HG03196 (cell line): Measurements from ENCODE around the gene DOCK9.
"Not testable (repeated sequence)": the region's sequence is repeated elsewhere in the genome, so short reads cannot be mapped to it uniquely, and the experiment has no call there.

Experiments used
- ATAC-seq: cut with Tn5 transposase; IDR thresholded peaks from one replicate; pipeline ENCODE4 v1.9.1; 2021; ENCODE audit not compliant: unreplicated experiment

The DOCK9 gene

DNA sequence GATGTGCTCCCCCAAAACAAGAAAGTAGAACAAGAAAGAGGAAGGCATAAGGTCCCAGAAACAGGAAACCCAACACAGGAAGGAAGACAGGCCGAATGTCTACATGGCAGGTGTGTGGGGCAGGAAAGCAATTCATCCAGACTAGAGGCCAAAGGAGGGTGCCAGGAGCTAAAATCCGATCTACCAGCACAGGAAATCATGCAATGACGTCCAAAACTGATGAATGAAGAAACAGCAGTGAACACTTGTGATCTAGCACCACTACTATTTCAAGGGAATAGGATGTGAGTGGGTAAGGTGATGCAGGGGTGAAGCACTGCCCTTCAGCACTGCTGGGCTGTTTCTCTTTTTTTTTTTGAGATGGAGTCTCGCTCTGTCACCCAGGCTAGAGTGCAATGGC is 59.1 kb downstream of the DOCK9 start:
- no peak for ATAC-seq

DNA sequence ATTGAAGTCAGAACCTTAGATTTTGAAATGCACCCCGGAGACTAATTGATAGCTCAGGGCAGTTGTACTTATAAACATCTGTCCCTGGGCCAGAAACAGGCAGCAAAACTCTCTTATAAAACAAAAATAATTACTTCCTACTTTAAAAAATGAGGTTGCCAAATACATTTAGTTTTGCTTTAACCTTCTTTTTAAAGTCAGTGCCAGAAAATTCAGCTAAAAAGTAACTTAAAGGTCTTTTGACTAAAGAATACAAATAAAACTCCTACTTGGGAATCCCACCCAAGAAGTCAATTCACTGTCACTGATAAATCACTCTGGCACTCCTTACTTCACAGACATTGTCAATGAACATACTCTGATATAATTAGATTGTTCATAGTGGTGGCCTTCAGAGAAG is 60.7 kb downstream of the DOCK9 start:
- ATAC-seq: no peak

DNA sequence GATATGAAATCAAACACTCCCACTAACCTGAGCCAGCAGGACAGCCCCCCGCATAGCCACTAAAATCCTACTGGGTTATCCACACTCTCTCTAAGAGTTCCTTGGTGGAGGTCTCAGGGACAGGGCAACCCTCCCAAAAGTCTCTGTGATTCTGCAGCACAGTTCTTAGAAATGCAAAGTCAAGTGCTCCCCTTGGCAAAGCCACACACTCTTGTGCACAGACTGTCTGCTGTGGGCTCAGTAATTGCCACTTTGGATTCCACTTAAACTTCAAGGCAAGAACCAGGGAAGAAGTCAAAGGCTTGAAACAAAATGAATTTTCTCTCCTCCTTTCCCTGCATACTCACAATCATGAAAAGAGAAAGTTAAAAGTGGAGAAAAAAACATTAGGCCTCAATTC is 61.5 kb downstream of the DOCK9 start:
- ATAC-seq: no peak

DNA sequence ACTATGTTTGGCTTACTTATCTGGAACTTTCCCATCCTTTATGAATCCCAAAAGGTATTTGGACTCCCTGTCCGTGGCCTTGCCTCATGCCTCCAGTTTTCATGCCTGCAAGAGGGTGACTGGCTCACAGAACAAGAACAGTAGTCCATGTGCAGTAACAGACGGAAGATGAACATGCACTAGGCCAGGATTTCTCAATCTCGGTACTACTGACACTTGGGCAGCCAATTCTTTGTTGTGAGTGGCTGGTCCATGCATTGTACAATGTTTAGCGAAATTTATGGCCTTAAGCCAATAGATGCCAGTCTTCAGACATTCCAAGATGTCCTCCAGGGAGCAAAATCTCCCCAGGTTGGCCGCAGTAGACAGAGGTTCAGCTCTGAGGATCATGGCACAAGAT is 61.9 kb downstream of the DOCK9 start:
- no peak for ATAC-seq

DNA sequence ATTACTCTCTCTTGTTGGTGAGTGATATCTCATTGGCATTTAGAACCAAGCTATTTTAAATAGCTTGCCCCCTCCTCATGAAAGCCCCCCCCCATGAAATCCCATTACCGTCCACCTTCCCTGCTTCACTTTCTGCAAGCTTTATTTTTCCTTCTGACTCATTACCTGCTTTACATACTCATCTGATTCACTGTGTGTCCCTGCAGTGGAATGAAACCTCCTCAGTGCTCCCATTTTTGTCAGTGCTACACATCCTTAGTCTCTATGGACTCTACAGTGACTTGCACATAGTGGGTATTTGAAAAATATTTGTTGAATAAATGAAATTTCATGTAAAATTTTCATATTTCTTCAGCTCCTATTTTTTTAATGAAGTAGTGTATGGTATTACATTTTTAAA is 62.3 kb downstream of the DOCK9 start:
- no peak for ATAC-seq

DNA sequence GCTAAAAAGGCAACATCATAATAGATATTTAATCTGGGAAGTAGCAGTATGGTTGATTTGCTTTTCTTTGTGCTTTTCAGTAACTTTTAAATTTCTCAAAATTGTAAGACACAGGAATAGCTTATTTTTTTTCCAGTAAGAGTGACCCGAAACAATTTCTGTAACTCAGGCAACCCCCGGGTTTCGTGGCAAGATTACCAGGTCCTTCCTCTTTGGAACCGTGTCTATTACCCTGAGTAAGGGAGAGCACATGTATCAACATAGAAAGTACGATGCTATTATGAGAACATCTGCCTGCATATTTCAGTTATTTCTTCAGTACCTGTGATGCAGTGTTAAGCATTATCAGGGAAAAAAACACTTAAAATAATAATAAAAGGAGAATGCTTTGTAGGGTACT is 64.1 kb downstream of the DOCK9 start:
- no peak for ATAC-seq

DNA sequence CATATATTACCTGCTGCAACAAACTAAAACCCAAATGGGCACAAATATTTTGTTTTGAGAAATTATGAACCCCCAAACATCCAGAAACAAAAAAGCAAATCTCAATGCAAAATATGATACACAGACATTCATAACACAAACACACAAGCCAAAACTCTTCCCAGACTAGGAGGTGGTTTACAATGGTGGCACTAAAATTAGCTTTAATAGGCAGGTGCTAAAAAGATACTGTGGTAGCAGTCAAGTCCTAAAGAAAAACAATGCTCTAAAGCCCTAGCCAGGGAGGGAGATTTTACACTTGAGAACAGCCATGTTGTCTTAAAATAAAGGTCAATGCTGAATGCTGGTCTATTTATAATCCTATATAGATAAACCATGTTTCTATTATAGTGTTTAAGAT is 65.0 kb downstream of the DOCK9 start:
- ATAC-seq: no peak

DNA sequence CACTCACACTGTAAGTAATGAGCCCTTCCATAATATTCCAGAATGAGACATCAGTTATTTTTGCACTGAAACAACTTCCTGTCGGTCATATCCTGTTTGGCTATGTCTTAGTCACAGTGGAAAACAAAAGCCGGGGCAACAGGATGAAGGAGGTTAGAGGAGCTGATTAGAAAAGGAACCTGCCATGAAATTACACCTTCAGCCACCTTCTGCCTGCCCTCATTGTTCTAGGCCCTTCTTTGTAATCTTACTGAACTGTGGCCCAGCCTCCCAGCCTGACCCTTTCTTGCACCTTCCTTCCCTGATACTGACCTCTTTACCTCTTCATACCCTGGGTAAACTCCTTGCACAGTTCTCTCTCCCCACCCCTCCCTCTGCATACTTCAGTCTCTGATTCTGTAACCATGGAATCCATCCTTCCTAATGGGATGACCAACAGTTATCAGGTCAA is 67.3 kb downstream of the DOCK9 start:
- ATAC-seq: no peak

DNA sequence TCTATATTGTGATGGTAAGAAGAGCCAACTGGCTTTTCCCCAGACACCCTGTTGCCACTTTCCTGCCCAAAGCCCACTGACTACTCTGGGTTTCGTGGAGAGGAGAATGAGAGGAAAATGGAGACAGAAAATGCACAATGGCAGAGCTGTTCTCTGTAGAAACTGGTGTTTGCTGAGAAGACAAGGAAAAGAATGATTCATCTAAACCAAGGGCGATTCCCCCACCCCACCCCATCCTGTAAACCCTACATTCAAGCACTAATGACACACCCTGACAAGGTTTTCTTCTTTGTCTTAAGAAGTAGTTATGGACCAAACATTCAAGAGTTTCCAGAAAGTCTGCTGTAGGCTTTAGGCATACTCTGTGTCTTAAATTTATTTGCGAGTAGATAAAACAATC is 68.8 kb downstream of the DOCK9 start:
- no peak for ATAC-seq

DNA sequence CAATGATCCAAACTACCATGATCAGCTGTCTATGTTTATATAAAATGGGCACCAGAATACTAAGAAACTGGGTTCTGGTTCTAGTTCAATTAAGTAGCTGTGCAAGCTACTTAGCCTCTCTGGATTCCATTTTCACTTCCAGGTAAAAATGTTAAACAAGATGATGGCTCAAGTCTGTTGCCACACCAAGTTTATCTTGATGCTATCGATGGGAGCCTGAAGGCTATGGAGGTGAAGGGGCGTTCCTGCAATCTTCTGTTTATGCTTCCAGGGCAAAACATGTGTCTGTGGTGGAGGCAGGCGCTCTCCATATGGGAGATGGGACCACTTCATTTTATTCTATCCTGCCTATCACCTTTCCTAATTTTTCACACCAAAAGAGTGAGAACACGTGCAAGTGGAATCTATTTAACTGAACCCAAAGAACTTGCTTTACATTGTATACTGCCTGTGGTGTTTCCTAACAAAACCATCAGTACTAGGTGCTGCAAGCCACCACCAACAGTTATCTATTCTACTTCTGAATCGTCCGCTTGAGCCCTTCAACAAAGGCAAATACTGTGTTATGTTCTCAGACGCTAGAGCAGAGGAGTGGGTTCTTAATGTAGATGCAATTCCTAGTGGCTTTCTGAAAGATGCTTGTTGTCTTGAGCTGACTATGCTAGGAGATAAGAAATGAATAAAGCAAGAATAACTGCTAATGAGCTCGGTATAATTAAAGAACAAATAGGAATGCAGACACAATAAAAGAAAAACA is 70.9 kb downstream of the DOCK9 start:
- no peak for ATAC-seq

DNA sequence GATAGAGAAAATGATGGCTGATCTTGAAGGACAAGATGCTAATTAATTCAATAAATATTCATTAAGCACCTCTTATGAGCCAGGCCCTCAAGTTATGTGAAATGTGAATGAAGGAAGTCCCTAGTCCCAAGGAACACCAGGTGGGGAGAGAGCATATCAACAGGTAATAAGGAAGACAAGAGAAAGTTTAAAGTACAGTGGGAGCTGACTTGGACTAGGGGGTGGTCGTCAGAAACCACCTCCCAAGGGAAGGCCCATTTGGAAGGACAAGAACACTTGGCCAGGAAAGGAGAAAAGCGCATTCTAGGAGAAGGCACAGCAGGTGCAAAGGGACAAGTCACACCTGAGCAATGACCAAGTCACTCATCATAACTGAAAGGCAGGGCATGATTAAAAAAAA is 72.7 kb downstream of the DOCK9 start:
- ATAC-seq: no peak

DNA sequence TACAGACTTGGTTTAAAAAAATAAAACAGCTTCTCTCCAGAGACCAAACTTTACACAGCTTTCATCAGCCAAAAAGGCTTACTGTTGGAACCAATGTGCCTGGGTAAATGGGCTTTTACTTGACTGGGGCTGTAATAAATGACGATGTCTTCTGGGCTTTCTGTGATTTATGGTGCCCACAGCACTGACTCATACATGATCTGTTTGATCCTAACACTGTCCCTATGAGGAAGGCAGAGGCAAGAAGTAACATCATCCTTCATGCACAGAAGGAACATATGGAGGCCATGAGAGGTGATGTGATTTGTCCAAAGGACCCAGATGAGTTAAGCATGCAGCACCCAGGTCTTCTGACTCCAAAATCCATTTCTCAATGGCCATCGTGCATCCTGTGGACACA is 77.4 kb downstream of the DOCK9 start:
- no peak for ATAC-seq

DNA sequence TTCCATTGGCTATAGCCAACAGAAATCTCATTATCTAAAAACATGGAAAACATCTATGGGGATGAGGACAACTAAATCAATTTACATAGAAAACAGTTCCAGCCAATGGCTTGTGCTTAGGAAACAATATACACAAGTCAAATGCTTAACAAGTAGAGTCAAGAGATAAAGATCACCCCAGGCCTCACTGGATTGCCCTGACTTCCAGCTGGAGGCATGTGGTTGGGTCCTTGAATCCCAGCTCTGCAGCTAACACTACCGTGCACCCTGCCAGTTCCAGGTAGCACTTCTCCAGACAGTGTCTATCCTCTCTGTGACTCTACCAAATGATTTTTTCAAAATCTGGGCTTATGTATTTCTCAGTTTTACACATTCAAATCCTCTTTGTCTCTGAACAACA is 80.2 kb downstream of the DOCK9 start:
- ATAC-seq: no peak

DNA sequence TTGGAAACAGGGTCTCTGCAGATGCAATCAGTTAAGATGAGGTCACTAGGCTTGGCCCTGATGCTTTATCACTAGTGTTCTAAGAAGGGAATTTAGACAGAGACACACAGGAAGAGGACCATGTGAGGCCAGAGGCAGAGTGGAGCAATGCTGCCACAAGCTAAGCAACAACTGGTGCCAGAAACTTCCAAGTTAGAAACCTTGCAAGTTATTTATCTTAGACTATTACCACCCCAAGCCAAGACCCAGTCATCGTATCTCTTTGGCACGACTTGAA is 81.1 kb downstream of the DOCK9 start:
- no peak for ATAC-seq

DNA sequence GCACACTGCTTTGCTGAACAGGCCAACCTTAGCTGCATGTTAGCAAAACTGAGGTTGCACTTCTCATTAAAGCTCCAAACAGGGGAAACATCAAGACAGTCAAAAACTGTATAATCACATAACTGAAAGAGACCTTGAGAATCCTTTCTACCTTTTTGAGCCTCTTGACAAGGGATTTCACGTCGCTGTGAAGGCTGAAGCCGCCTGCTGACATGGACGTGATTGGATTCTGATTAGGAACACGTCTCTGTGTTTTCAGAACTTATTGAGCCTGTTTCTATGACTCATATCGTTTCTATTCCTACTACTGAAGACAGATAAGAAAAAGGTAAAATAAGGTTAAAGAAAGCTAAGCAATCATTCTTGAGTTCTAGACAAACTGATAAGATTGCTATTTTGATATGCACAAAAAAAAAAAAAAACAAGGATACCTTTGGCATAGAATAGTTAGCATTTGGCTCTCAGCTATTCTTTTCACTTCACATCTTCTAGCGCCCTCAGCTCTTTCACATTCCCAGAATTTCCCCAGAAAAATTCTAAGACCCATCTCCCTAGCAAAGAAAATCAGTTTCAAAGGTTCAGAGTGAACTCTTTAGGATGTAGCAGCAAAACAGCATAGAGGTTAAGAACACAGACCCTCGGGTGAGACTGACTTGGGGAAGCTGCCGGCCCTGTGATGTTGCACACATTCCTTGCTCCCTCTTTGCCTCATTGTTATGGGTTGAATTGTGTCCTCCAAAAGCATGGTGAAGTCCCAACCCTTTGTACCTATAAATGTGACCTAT is 81.6 kb downstream of the DOCK9 start:
- no peak for ATAC-seq

DNA sequence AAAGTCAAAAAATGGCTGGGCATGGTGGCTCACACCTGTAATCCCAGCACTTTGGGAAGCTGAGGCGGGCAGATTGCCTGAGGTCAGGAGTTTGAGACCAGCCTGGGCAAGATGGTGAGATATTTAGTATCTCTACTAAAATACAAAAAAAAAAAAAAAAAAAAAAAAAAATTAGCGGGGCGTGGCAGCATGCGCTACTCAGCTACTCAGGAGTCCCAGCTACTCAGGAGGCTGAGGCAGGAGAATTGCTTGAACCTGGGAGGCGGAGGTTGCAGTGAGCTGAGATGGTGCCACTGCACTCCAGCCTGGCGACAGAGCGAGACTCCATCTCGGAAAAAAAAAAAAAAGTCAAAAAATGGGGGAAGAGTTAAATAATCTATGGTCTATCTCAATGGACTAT is 83.0 kb downstream of the DOCK9 start:
- ATAC-seq: not testable (repeated sequence)

DNA sequence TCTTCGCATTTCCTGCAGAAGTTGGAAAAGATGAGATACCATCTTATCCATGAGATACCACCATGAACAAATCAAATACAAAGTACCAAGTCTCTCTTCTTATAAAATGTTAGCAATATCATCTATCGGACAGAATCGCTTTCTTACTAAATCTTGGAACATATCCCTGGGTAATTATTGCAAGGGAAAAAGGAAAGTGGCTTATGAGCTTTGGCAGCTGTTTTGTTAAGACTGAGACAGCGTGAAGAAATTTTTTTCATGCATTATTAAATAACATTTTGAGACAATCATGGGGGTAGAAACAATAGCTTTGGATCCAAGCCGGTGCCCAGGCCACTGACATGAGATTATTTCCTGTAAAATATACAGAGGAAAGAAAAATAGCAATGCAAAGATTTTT is 84.5 kb downstream of the DOCK9 start:
- ATAC-seq: no peak

DNA sequence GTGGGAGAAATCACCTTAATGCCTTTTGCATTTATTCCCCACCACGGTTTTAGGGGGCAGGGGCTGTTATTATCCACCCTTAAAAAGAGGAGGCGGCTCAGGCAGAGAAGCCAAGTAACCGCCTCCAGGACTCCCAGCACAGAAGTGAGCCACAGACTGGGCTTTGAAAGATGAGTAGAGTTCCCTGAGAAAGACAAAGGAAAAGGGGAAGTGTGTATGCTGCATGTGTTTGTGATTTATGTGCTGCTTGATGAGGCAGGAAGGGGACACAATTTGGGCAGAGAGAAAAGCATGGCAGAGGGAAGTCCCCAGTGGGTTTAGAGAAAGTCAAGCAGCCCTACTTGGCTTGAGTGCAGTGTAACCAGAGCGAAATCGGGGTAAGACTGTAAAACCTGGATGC is 85.0 kb downstream of the DOCK9 start:
- ATAC-seq: no peak

DNA sequence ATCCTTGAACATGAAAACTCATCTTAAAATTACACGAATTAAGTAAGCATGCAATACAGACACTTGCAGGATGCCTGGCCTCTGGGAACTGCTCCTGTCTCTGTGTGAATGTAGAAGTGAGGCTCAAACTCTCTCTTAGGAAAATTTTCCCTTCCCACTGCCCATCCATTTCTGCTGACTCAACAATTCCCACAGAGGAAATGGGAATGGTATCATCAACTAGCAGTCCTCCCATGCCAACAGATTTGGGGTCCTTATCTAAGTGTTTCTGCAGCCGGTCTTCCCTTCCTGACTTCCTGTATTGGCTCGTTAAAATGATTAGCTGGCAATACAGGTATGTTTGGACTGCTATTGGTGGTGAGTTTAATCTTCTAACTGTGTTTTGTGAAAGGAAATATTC is 85.8 kb downstream of the DOCK9 start:
- ATAC-seq: no peak

DNA sequence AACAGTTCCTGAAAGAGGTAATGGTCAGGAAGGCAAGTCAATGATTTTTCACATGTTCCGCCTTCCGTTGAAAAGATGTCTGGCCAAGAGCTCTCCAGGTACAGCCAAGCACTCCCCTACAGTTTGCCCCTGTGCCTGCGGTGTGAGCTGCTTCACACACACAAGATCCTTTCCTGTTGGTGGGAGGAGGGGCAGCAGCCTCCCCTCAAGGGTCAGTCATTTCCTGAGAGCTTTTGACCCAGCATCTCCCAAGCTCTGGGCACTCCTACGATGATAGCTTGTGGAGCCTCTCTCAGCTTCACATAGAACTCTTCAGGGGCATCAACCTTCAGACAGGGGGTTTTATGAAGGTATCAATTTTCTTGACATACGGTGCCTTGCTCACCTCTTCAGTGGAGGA is 86.9 kb downstream of the DOCK9 start:
- no peak for ATAC-seq

DNA sequence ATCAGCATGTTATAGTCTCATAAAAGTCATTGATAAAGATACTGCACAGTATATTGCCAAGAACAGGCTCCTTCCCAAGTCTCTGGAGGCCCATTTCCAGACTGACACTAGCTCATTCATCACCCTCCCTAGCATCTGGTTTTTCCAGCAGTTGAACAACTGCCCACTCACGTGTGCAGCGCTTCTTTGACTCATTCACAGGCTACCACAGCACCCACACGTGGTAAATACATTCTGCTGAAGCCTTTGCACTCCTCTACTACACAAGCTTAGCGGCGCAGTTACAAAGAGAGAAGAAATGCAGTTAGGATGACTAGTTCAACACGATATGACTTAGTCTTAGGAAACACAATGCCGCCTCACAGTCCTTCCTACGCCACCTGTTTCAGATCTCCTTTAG is 87.7 kb downstream of the DOCK9 start:
- ATAC-seq: no peak

DNA sequence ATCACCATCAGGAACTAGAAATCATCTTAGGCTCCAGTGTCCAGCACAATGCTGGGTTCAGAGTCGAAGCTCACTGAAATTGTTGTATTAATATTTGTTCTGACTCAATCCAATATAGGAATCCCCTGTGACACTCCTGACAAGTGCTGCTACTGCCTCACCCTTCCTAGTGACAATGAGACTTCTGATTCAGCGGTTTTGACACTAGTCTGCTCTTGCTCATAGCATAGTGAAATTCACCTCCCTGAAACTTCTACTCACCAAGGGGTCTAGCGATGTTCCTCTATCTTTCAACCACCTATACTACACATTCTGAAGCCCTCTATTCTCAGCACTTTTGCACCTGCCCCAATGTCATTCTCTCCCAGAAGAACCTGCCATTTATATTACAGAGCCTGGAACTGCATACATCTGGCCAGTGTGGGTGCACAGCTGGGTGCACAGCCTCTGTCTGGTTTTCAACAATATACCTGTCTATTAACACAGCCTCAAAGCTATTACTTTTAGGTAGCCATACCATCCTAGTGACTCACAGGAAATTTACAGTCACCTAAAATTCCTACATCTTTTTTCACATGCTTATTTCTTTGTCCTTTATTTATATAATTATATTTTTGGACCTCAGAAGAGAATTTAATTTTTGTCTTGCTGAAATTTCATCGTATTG is 88.3 kb downstream of the DOCK9 start:
- ATAC-seq: no peak
